AG09309 (cell line): Measurements from ENCODE around the gene PIKFYVE.

Source experiments
- DNase-seq: peaks from one replicate; pipeline ENCODE4 v3.0.0-alpha.2; 2010; ENCODE audit warnings: low read depth
- H3K4me3 ChIP-seq: 2 replicates; pipeline ENCODE4 v1.5.1; 2011; ENCODE audit warnings: mild to moderate bottlenecking, low read depth, low read length, moderate library complexity; ENCODE audit not compliant: control insufficient read depth
- CTCF ChIP-seq: IDR thresholded peaks from 2 replicates; pipeline ENCODE4 v1.5.1; 2011; ENCODE audit warnings: mild to moderate bottlenecking, low read depth, low read length, inconsistent platforms; ENCODE audit not compliant: insufficient read depth, control insufficient read depth; ENCODE audit errors: missing control alignments

Gene PIKFYVE

DNA sequence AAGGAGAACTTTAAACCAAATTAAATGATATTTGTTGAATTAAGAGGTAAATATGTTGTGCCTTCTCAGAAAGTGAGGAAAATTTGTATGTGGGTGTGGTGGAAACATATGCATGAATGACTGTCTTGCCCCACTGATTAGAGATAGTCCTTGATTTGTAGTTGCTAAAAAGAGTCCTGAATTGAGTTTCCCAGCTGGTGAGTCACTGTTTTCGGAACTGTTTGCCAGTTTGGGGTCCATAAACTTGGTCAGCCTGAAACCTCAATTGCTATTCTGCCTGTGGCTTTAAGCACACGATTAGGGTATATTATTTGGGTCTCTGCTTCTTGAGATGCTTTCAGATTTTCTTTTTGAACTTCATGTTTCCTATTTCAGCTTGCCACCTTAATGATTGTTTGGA is 53.3 kb downstream of the PIKFYVE start:
- TF ChIP-seq CTCF = no peak
- H3K4me3 ChIP-seq = no peak overlapping the region
- no peak for DNase-seq

DNA sequence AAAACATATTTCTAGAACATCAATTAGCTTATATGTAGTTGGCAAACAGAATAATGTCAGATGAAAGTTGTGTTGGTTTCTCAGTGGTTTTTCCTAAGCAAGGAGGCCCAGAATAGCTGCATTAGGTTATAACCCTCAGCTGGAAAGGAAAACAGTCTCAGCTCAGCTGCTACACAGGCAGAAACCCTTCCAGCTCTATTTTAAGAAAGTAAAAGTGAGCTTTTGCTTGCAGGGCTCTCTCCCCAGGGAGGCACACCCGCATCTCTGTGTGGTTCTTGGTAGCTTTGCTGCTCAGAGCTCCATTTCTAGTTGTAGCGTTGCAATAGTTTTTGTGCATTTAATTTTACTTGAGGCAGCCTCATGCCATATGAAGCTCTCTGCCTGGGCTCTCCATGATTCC is 54.6 kb downstream of the PIKFYVE start:
- TF ChIP-seq CTCF = no peak

GRCh38 chr2:208326016-208326415 is 60.0 kb downstream of the PIKFYVE start:
- no peak overlapping the region for H3K4me3 ChIP-seq
- no peak for TF ChIP-seq CTCF
- no peak for DNase-seq

More for the DNA sequence above, 54.6 kb downstream of the PIKFYVE start:
- no peak for DNase-seq
- no peak overlapping the region for H3K4me3 ChIP-seq

GRCh38 chr2:208329485-208329884 is 63.4 kb downstream of the PIKFYVE start:
- no peak for TF ChIP-seq CTCF
- no peak for DNase-seq
- no peak overlapping the region for H3K4me3 ChIP-seq

DNA sequence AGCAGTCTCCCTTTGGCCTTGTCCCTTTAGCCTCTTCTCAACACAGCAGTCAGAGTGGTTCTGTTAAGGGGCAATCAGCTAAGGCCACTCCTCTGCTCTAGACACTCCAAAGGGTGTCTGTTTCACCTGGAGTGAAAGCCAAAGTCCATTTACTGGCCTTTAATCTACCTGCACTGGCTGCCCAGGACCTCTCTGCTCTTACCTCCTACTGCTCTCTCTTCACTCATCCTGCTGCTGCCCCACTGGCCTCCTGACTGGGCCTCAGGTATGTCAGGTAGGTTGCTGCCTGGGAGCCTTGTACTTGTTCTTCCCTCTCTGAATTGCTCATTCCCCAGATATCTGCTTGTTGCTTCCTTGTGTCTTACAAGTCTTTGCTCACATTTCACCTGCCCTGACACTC is 68.2 kb downstream of the PIKFYVE start:
- no peak overlapping the region for H3K4me3 ChIP-seq
- no peak for TF ChIP-seq CTCF
- no peak for DNase-seq

- no peak for TF ChIP-seq CTCF
- DNase-seq = no peak
- H3K4me3 ChIP-seq = no peak overlapping the region
Measured at GRCh38 chr2:208346756-208347155, 80.7 kb downstream of the PIKFYVE start.

GRCh38 chr2:208350610-208351009 is 84.6 kb downstream of the PIKFYVE start:
- TF ChIP-seq CTCF = no peak
- peak; percentile 21 for DNase-seq
- no peak overlapping the region for H3K4me3 ChIP-seq
